H1 (cell line): Measurements from ENCODE around the gene PCYT1A. TPM values are rescaled to one million over a fixed set of nuclear protein-coding genes. Genes with fewer than 3 reads are reported as not detected.

ENCODE experiments used
- CTCF ChIA-PET: fragments of 300-600 bp; sonication (Branson Sonifier 250); formaldehyde crosslinking; loops from one replicate; lab custom pipeline; 2021; ENCODE audit not compliant: partially characterized antibody; lab: Charles Lee
- POLR2A ChIA-PET: fragments of 300-600 bp; sonication (Branson Sonifier 250); formaldehyde crosslinking; loops from one replicate; lab custom pipeline; 2021; ENCODE audit warnings: inconsistent platforms; ENCODE audit not compliant: partially characterized antibody; lab: Charles Lee
- DNase-seq, 2 experiments: peaks; one replicate each; pipeline versions ENCODE4 v3.0.0 to v3.0.0-alpha.2; 2010 to 2022; ENCODE audit warnings: low spot score in 2 of 2, low read depth in 1 of 2, mixed read lengths in 1 of 2
- FAIRE-seq: peaks from 2 replicates; lab custom pipeline; 2011; peaks lifted over from hg19 to GRCh38; lab: Jason Lieb, UNC
- H2AFZ ChIP-seq: 2 replicates; pipeline ENCODE4 v1.8.1; 2012; ENCODE audit warnings: low read length, inconsistent platforms
- H2AK5ac ChIP-seq: 2 replicates; pipeline ENCODE4 v1.6.1; 2013; ENCODE audit warnings: low read depth, low read length
- H2BK120ac ChIP-seq: replicated peaks from 2 replicates; pipeline ENCODE3; 2013; ENCODE audit warnings: low read depth, low read length, inconsistent platforms
- H2BK12ac ChIP-seq: 2 replicates; pipeline ENCODE4 v1.6.1; 2013; ENCODE audit warnings: low read depth, low read length
- H2BK15ac ChIP-seq: 2 replicates; pipeline ENCODE4 v1.6.1; 2013; ENCODE audit warnings: low read length
- H2BK20ac ChIP-seq: 2 replicates; pipeline ENCODE4 v1.6.1; 2013; ENCODE audit warnings: low read length
- H2BK5ac ChIP-seq: 2 replicates; pipeline ENCODE4 v1.6.1; 2013; ENCODE audit warnings: low read depth, low read length
- H3K14ac ChIP-seq: 2 replicates; pipeline ENCODE4 v1.6.1; 2013; ENCODE audit warnings: inconsistent platforms; ENCODE audit not compliant: insufficient read length
- H3K18ac ChIP-seq: 2 replicates; pipeline ENCODE4 v1.6.1; 2013; ENCODE audit warnings: low read length; ENCODE audit errors: extremely low read depth
- H3K23ac ChIP-seq: 2 replicates; pipeline ENCODE4 v1.6.1; 2013; ENCODE audit warnings: inconsistent platforms; ENCODE audit not compliant: insufficient read length
- H3K23me2 ChIP-seq: 2 replicates; pipeline ENCODE4 v1.6.1; 2013; ENCODE audit warnings: low read depth, low read length
- H3K27ac ChIP-seq: 2 replicates; pipeline ENCODE4 v1.6.1; 2011; ENCODE audit warnings: low read depth, low read length, inconsistent platforms
- H3K27me3 ChIP-seq, 4 experiments: replicated peaks in 1 of 4; 1 replicate in 1 of 4; 2 replicates in 3 of 4; pipeline versions ENCODE4 v1.6.1 to v1.8.1; 2011 to 2013; ENCODE audit warnings: low read length in 3 of 4, mild to moderate bottlenecking in 3 of 4, inconsistent platforms in 2 of 4, mixed read lengths in 2 of 4, moderate library complexity in 1 of 4; ENCODE audit not compliant: control insufficient read depth in 3 of 4, insufficient read depth in 3 of 4; ENCODE audit errors: extremely low read depth in 1 of 4
- H3K36me3 ChIP-seq, 4 experiments: 2 replicates each; pipeline versions ENCODE4 v1.6.1 to v1.8.1; 2011 to 2013; ENCODE audit warnings: mild to moderate bottlenecking in 4 of 4, low read length in 3 of 4, moderate library complexity in 2 of 4, control low read depth in 1 of 4, inconsistent platforms in 1 of 4; ENCODE audit not compliant: insufficient read depth in 4 of 4, control insufficient read depth in 2 of 4
- H3K4ac ChIP-seq: replicated peaks from 2 replicates; pipeline ENCODE3; 2013; ENCODE audit warnings: low read length, low read depth, mixed read lengths, inconsistent platforms; ENCODE audit not compliant: insufficient read length
- H3K4me1 ChIP-seq, 4 experiments: replicated peaks in 1 of 4; 1 replicate in 1 of 4; 2 replicates in 3 of 4; pipeline versions ENCODE4 v1.6.1 to v1.8.1; 2011 to 2013; ENCODE audit warnings: low read length in 3 of 4, inconsistent platforms in 2 of 4, mixed read lengths in 1 of 4; ENCODE audit not compliant: insufficient read depth in 4 of 4, control insufficient read depth in 3 of 4
- H3K4me2 ChIP-seq, 2 experiments: 2 replicates each; pipeline versions ENCODE4 v1.6.1 to v1.8.1; 2011 to 2013; ENCODE audit warnings: low read depth in 2 of 2, low read length in 2 of 2, control low read depth in 1 of 2, inconsistent platforms in 1 of 2, mild to moderate bottlenecking in 1 of 2; ENCODE audit not compliant: insufficient read depth in 1 of 2
- H3K4me3 ChIP-seq, 4 experiments: fragments of 200-600, 300-600 bp in 1 of 4; sonication (generic), shearing (Covaris generic), sonication (Bioruptor Twin) in 1 of 4; 2 replicates each; pipeline versions ENCODE4 v1.5.1 to v1.8.1; 2011 to 2016; ENCODE audit warnings: low read length in 4 of 4, low read depth in 3 of 4, control low read depth in 2 of 4, inconsistent platforms in 2 of 4, mild to moderate bottlenecking in 2 of 4, mixed read lengths in 1 of 4, moderate library complexity in 1 of 4; ENCODE audit not compliant: insufficient read depth in 2 of 4; ENCODE audit errors: extremely low read depth in 1 of 4
- H3K56ac ChIP-seq: replicated peaks from 2 replicates; pipeline ENCODE3; 2013; ENCODE audit warnings: low read depth, mild to moderate bottlenecking, mixed read lengths, low read length, inconsistent platforms; ENCODE audit not compliant: insufficient read length
- H3K79me1 ChIP-seq: 2 replicates; pipeline ENCODE4 v1.6.1; 2013; ENCODE audit warnings: low read depth, low read length, control low read depth
- H3K79me2 ChIP-seq, 2 experiments: 2 replicates each; pipeline versions ENCODE4 v1.6.1 to v1.8.1; 2012 to 2013; ENCODE audit warnings: low read length in 2 of 2, mild to moderate bottlenecking in 2 of 2, inconsistent platforms in 1 of 2; ENCODE audit not compliant: insufficient read depth in 2 of 2, control insufficient read depth in 1 of 2
- H3K9ac ChIP-seq, 4 experiments: replicated peaks in 1 of 4; 1 replicate in 1 of 4; 2 replicates in 3 of 4; pipeline versions ENCODE4 v1.6.1 to v1.8.1; 2011 to 2013; ENCODE audit warnings: low read depth in 3 of 4, low read length in 3 of 4, control low read depth in 2 of 4, mild to moderate bottlenecking in 2 of 4, moderate library complexity in 2 of 4, inconsistent platforms in 1 of 4; ENCODE audit errors: extremely low read depth in 1 of 4
- H3K9me3 ChIP-seq, 2 experiments: 2 replicates each; pipeline versions ENCODE4 v1.6.1 to v1.8.1; 2012 to 2013; ENCODE audit warnings: mild to moderate bottlenecking in 2 of 2, moderate library complexity in 2 of 2, control low read depth in 1 of 2, inconsistent platforms in 1 of 2, low read depth in 1 of 2, low read length in 1 of 2, mixed read lengths in 1 of 2; ENCODE audit not compliant: insufficient read depth in 2 of 2
- H4K20me1 ChIP-seq, 2 experiments: replicated peaks in 1 of 2; 2 replicates each; pipeline versions ENCODE3 to v1.8.1; 2011 to 2013; ENCODE audit warnings: inconsistent platforms in 2 of 2, low read length in 2 of 2, mild to moderate bottlenecking in 1 of 2; ENCODE audit not compliant: insufficient read depth in 2 of 2, control insufficient read depth in 1 of 2
- H4K5ac ChIP-seq: 2 replicates; pipeline ENCODE4 v1.6.1; 2013; ENCODE audit warnings: low read length, low read depth, mixed read lengths, inconsistent platforms; ENCODE audit not compliant: insufficient read length
- H4K8ac ChIP-seq: 2 replicates; pipeline ENCODE4 v1.8.0; 2013; ENCODE audit warnings: mild to moderate bottlenecking, moderate library complexity, low read length, inconsistent platforms; ENCODE audit not compliant: insufficient read depth; ENCODE audit errors: extremely low read depth
- H4K91ac ChIP-seq: replicated peaks from 2 replicates; pipeline ENCODE3; 2013; ENCODE audit warnings: low read length, mixed read lengths, inconsistent platforms; ENCODE audit not compliant: insufficient read length
- ASH2L ChIP-seq: fragments of 200-600, 300-600 bp; sonication (generic); IDR thresholded peaks from one replicate; pipeline ENCODE4 v1.7.1; 2017; ENCODE audit warnings: low read length
- ATF3 ChIP-seq: IDR thresholded peaks from 2 replicates; pipeline ENCODE4 v1.6.1; 2011; ENCODE audit warnings: low read depth, mild to moderate bottlenecking, low read length; ENCODE audit not compliant: insufficient read depth
- CEBPB ChIP-seq: IDR thresholded peaks from 2 replicates; pipeline ENCODE4 v1.6.1; 2012; ENCODE audit warnings: low read depth, low read length
- CHD2 ChIP-seq: IDR thresholded peaks from 2 replicates; pipeline ENCODE4 v1.6.1; 2012; ENCODE audit warnings: low read length, improper control_type of control experiment
- CREB1 ChIP-seq: IDR thresholded peaks from 2 replicates; pipeline ENCODE4 v1.6.1; 2012; ENCODE audit warnings: inconsistent platforms
- CTBP2 ChIP-seq: IDR thresholded peaks from 2 replicates; pipeline ENCODE4 v1.7.0; 2011; ENCODE audit warnings: borderline replicate concordance, mild to moderate bottlenecking, moderate library complexity, mixed read lengths, low read length; ENCODE audit not compliant: insufficient read depth, insufficient read length
- EP300 ChIP-seq, 2 experiments: IDR thresholded peaks; 1 replicate in 1 of 2; 2 replicates in 1 of 2; pipeline ENCODE4 v1.6.1; 2011 to 2012; ENCODE audit warnings: low read depth in 2 of 2, low read length in 2 of 2, mild to moderate bottlenecking in 2 of 2, borderline replicate concordance in 1 of 2, inconsistent platforms in 1 of 2, moderate library complexity in 1 of 2
- JUND ChIP-seq: IDR thresholded peaks from 2 replicates; pipeline ENCODE4 v1.6.1; 2011; ENCODE audit warnings: mild to moderate bottlenecking, improper control_type of control experiment, low read length
- KDM5A ChIP-seq: fragments of 200-600 bp; IDR thresholded peaks from 2 replicates; pipeline ENCODE4 v1.7.1; 2012; ENCODE audit warnings: mild to moderate bottlenecking, low read length, inconsistent platforms, mixed read lengths
- POLR2AphosphoS5 ChIP-seq: IDR thresholded peaks from 2 replicates; pipeline ENCODE4 v1.6.1; 2011; ENCODE audit warnings: low read depth, low read length
- RAD21 ChIP-seq, 2 experiments: IDR thresholded peaks in 1 of 2; conservative IDR thresholded peaks in 1 of 2; 2 replicates each; pipeline ENCODE4 v1.6.1; 2011; ENCODE audit warnings: low read depth in 2 of 2, low read length in 2 of 2, improper control_type of control experiment in 1 of 2, inconsistent platforms in 1 of 2, mild to moderate bottlenecking in 1 of 2, moderate library complexity in 1 of 2
- SUZ12 ChIP-seq: fragments of 200-600 bp; sonication (generic); IDR thresholded peaks from 2 replicates; pipeline ENCODE4 v1.6.1; 2012; ENCODE audit warnings: mild to moderate bottlenecking, inconsistent platforms, low read length, moderate library complexity, mixed read lengths
- TAF7 ChIP-seq: optimal IDR thresholded peaks from 2 replicates; pipeline ENCODE3; 2011; ENCODE audit warnings: low read depth, mild to moderate bottlenecking, inconsistent platforms, low read length, moderate library complexity, borderline replicate concordance
- TCF12 ChIP-seq: IDR thresholded peaks from 2 replicates; pipeline ENCODE4 v1.6.1; 2011; ENCODE audit warnings: low read depth, mild to moderate bottlenecking, low read length
- WGBS, 2 experiments: shearing (Covaris generic) in 1 of 2; methylation state at CpG; one replicate each; pipeline versions ENCODE4 v1.1.6 to v1.1.7; 2013 to 2015; ENCODE audit warnings: low lambda C conversion rate in 2 of 2, mixed read lengths in 2 of 2, inconsistent platforms in 1 of 2, low coverage in 1 of 2, missing lambda C conversion rate in 1 of 2; ENCODE audit not compliant: insufficient replicate concordance in 2 of 2, insufficient coverage in 1 of 2, insufficient read length in 1 of 2; ENCODE audit errors: extremely low coverage in 1 of 2, missing lambda C conversion rate in 1 of 2; 5-methylcytosine and 5-hydroxymethylcytosine counted together
- polyA plus RNA-seq, 7 experiments: library from polyadenylated mRNA; depleted of rRNA in 3 of 7; stranded (reverse) in 5 of 7; unstranded in 2 of 7; fragments of >200 nt in 5 of 7; fragments of 200-250 nt in 2 of 7; gene quantifications; 1 replicate in 5 of 7; 2 replicates in 1 of 7; 4 replicates in 1 of 7; pipeline versions ENCODE4 v1.2.1 to v1.2.3, GENCODE V29; 2011 to 2013; ENCODE audit warnings: missing spikeins in 2 of 7, mixed read lengths in 2 of 7
- total RNA-seq: library from RNA; stranded (reverse); fragmentation: NEBNext Ultra II Directional; extraction: Animal tissue kit (Norgen Biotek cat#: 25700); gene quantifications from 2 replicates; pipeline ENCODE4 v1.2.1, GENCODE V29; 2021

Gene PCYT1A
- total and polyA plus RNA-seq, 2 of the 8 experiments (the other 6 are each of a cell fraction or from before 2014, with no cell fraction given), result 19.9 to 31.8 TPM

- CTCF ChIA-PET, result interaction anchor here (0.6 kb wide), 2 partner anchors 39 to 43 kb away, joined by 3 to 5 read pairs; no protein-coding TSS in a partner anchor
- Histone ChIP-seq H2AFZ (no peak overlapping the region), H2AK5ac (no peak overlapping the region), H4K8ac (no peak overlapping the region), H4K91ac (no peak overlapping the region), H3K79me2 (no peaks in the 10 kb centered on the region), H4K20me1 (no peaks in the 10 kb centered on the region), H4K5ac (no peak overlapping the region), H3K56ac (no peak overlapping the region), H3K4me3 (no peak overlapping the region), H3K23ac (no peak overlapping the region), H3K27ac (no peak overlapping the region), H3K9ac (no peak overlapping the region), H3K4ac (no peak overlapping the region), H2BK20ac (no peak overlapping the region), H3K9me3 (no peaks in the 10 kb centered on the region), H2BK120ac (no peak overlapping the region), H3K23me2 (no peaks in the 10 kb centered on the region), H3K4me1 (peaks cover 0 to 4% (median 2%) of the 10 kb centered on the region in 4 experiments; a peak in 4 of 7 replicates), H3K4me2 (no peak overlapping the region), H3K14ac (no peak overlapping the region), H3K18ac (no peak overlapping the region), H3K36me3 (no peaks in the 10 kb centered on the region), H2BK12ac (no peak overlapping the region), H2BK15ac (no peak overlapping the region), H3K79me1 (no peaks in the 10 kb centered on the region), H3K27me3 (no peaks in the 10 kb centered on the region), H2BK5ac (no peak overlapping the region)
- FAIRE-seq (no peak), DNase-seq (no peak)
- 88% methylated on average over 7 of the region's 8 CpGs; no CpG with 5 or more reads in 1 of the 2 experiments for WGBS, 2 experiments
- POLR2A ChIA-PET, result no interaction called here
- TF ChIP-seq EP300 (IDR thresholded peaks at IDR 0.05; ENCODE audit: borderline replicate concordance in 1 of 2, low read depth in 2 of 2, low read length in 2 of 2) (no peak), RAD21 (IDR thresholded peaks at IDR 0.05 in 1 of 2, conservative IDR thresholded peaks at IDR 0.05 in 1 of 2; ENCODE audit: low read depth in 2 of 2, low read length in 2 of 2) (no peak), CREB1 (no peak), SUZ12 (no peak), TAF7 (no peak), KDM5A (no peak), CHD2 (no peak), CEBPB (no peak), POLR2AphosphoS5 (no peak), JUND (no peak), TCF12 (no peak), ASH2L (no peak), CTBP2 (no peak), ATF3 (no peak)
These were observed 44.6 kb upstream of the PCYT1A start for GRCh38 chr3:196332168-196332567.
